ENCODE results near the gene SCGB2B2. TPM values are rescaled to one million over a fixed set of nuclear protein-coding genes. Genes with fewer than 3 reads are reported as not detected.

Gene SCGB2B2
- total RNA-seq: 5.2 TPM in 1 of 2 replicates, not detected in the other

GRCh38 chr19:34676697-34677385, at the start of gene SCGB2B2:
SCGB2B2 (minus strand) TSS chr19:34677159; CDS start chr19:34594563, 82,596 bp downstream.

GRCh38 chr19:34677386-34678084, 576 bp upstream of the SCGB2B2 start, which contains the start of gene ZNF302:
ZNF302 (plus strand) TSS chr19:34677678; CDS start chr19:34678805, 1,127 bp downstream.

Other genes starting within 250 kb of the SCGB2B2 start
- gene UBA2, start 248.8 kb downstream of the SCGB2B2 start, total RNA-seq: 69.8 and 83.6 TPM in 2 replicates
- 21.8 and 31.4 TPM in 2 replicates for gene WTIP, start 195.4 kb downstream of the SCGB2B2 start, total RNA-seq
- 11.2 and 12.6 TPM in 2 replicates for gene ZNF302, start 519 bp upstream of the SCGB2B2 start, total RNA-seq
- 14.6 and 18.8 TPM in 2 replicates for gene ZNF181, start 57.1 kb upstream of the SCGB2B2 start, total RNA-seq
- 11.2 and 12.0 TPM in 2 replicates for gene ZNF599, start 96.1 kb upstream of the SCGB2B2 start, total RNA-seq
- gene ZNF30, start 249.7 kb upstream of the SCGB2B2 start, total RNA-seq: 0.36 and 3.1 TPM in 2 replicates

All from cardiac atrium fibroblast (primary cell).